Ishikawa (cell line): Measurements from ENCODE around the gene SBNO2.

Experiments
- CEBPB ChIP-seq: IDR thresholded peaks from 2 replicates; pipeline ENCODE4 v1.6.1; 2012
- CREB1 ChIP-seq: IDR thresholded peaks from 2 replicates; pipeline ENCODE4 v1.6.1; 2012; ENCODE audit warnings: low read depth
- EGR1 ChIP-seq: IDR thresholded peaks from 2 replicates; pipeline ENCODE4 v1.6.1; 2012
- EP300 ChIP-seq: IDR thresholded peaks from 2 replicates; pipeline ENCODE4 v1.6.1; 2012; ENCODE audit warnings: borderline replicate concordance
- FOXM1 ChIP-seq: IDR thresholded peaks from 2 replicates; pipeline ENCODE4 v1.6.1; 2012; ENCODE audit warnings: low read depth, borderline replicate concordance
- NFIC ChIP-seq: IDR thresholded peaks from 2 replicates; pipeline ENCODE4 v1.6.1; 2012
- RAD21 ChIP-seq: IDR thresholded peaks from 2 replicates; pipeline ENCODE4 v1.6.1; 2012; ENCODE audit warnings: low read depth
- TAF1 ChIP-seq: IDR thresholded peaks from 2 replicates; pipeline ENCODE4 v1.6.1; 2012; ENCODE audit warnings: low read depth, mild to moderate bottlenecking
- TCF12 ChIP-seq: IDR thresholded peaks from 2 replicates; pipeline ENCODE4 v1.6.1; 2012; ENCODE audit warnings: low read depth
- TEAD4 ChIP-seq: IDR thresholded peaks from 2 replicates; pipeline ENCODE4 v1.6.1; 2012
- YY1 ChIP-seq: IDR thresholded peaks from 2 replicates; pipeline ENCODE4 v1.6.1; 2012; ENCODE audit warnings: low read depth
- ZBTB7A ChIP-seq: IDR thresholded peaks from 2 replicates; pipeline ENCODE4 v1.6.1; 2012; ENCODE audit warnings: low read depth
- TF ChIP-seq, protein P1 (sequence below): IDR thresholded peaks from 2 replicates; pipeline ENCODE4 v1.6.1; 2012
- TF ChIP-seq, protein P2 (sequence below): IDR thresholded peaks from 2 replicates; pipeline ENCODE4 v1.6.1; 2012; ENCODE audit warnings: low read depth, mild to moderate bottlenecking
- TF ChIP-seq, protein P3 (sequence below): IDR thresholded peaks from 2 replicates; pipeline ENCODE4 v1.6.1; 2012

SBNO2 gene

DNA sequence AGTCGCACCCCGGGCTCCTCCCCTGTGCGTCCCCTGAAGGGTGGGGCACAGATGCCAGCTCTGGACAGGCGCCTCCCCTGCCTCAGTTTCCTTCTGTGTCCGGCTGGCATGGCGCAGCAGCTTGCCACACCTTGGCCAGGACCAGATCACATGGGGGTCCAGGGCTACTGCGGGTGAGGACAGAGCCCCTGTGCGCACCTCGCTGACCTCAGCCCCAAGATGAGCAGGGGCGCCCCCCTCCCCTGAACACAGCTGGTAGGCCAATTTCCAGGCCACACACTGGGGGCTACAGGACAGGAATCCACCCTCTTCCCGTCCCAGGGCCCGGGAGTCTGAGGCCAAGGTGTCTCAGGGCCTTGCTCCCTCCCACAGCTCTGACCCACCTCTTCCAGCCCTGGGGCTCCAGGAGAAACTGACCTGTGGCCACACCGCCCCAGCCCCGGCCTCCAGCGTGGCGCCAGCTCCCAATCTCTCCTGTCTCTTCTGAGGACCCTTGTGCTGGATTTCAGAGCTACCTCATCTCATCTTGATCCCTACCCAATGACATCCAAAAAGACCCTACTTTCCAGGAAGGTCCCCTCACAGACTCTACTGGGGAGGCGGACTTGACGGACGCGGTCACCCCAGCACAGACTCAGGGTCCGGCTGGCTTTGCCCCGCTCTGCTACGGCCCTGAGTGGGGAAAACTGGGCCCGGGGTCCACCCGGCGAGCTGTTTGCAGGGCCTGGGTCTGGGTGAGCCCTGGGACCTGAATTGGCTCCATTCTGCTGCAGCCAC, 28.2 kb downstream of the SBNO2 start:
- TF ChIP-seq NFIC (no peak), TCF12 (no peak), FOXM1 (no peak), RAD21 (no peak), CREB1 (no peak), EGR1 (no peak), ZBTB7A (no peak), EP300 (no peak), YY1 (no peak), TAF1 (no peak), CEBPB (no peak), TEAD4 (no peak)
- TF ChIP-seq, protein P1, sequence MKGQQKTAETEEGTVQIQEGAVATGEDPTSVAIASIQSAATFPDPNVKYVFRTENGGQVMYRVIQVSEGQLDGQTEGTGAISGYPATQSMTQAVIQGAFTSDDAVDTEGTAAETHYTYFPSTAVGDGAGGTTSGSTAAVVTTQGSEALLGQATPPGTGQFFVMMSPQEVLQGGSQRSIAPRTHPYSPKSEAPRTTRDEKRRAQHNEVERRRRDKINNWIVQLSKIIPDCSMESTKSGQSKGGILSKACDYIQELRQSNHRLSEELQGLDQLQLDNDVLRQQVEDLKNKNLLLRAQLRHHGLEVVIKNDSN: no peak
- TF ChIP-seq, protein P2, sequence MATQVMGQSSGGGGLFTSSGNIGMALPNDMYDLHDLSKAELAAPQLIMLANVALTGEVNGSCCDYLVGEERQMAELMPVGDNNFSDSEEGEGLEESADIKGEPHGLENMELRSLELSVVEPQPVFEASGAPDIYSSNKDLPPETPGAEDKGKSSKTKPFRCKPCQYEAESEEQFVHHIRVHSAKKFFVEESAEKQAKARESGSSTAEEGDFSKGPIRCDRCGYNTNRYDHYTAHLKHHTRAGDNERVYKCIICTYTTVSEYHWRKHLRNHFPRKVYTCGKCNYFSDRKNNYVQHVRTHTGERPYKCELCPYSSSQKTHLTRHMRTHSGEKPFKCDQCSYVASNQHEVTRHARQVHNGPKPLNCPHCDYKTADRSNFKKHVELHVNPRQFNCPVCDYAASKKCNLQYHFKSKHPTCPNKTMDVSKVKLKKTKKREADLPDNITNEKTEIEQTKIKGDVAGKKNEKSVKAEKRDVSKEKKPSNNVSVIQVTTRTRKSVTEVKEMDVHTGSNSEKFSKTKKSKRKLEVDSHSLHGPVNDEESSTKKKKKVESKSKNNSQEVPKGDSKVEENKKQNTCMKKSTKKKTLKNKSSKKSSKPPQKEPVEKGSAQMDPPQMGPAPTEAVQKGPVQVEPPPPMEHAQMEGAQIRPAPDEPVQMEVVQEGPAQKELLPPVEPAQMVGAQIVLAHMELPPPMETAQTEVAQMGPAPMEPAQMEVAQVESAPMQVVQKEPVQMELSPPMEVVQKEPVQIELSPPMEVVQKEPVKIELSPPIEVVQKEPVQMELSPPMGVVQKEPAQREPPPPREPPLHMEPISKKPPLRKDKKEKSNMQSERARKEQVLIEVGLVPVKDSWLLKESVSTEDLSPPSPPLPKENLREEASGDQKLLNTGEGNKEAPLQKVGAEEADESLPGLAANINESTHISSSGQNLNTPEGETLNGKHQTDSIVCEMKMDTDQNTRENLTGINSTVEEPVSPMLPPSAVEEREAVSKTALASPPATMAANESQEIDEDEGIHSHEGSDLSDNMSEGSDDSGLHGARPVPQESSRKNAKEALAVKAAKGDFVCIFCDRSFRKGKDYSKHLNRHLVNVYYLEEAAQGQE: no peak
- TF ChIP-seq, protein P3, sequence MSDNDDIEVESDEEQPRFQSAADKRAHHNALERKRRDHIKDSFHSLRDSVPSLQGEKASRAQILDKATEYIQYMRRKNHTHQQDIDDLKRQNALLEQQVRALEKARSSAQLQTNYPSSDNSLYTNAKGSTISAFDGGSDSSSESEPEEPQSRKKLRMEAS: no peak

- TF ChIP-seq RAD21 (no peak), EP300 (no peak), YY1 (no peak)
Observed at GRCh38 chr19:1144741-1145140, 29.3 kb downstream of the SBNO2 start.

- TF ChIP-seq TCF12 (no peak), EGR1 (no peak), TAF1 (no peak), FOXM1 (no peak), CREB1 (no peak), YY1 (no peak), TEAD4 (no peak), CEBPB (no peak), RAD21 (no peak), ZBTB7A (no peak), EP300 (no peak), NFIC (no peak)
- TF ChIP-seq, protein P1: no peak
- TF ChIP-seq, protein P2: no peak
Observed at GRCh38 chr19:1143828-1144399, 30.2 kb downstream of the SBNO2 start.

DNA sequence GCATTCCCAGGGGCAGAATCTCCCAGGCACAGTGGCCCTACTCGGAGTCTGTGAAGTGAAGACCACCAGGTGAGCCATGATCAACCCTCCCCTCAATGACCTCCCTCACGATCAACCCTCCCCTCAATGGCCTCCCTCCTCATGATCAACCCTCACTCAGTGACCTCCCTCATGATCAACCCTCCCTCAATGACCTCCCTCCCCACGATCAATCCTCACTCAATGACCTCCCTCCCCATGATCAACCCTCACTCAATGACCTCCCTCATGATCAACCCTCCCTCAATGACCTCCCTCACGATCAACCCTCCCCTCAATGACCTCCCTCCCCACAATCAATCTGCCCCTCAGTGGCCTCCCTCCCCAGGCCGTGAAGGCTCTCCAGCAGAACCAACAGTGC, 32.1 kb downstream of the SBNO2 start:
- TF ChIP-seq CREB1 (no peak), TEAD4 (no peak), YY1 (no peak), CEBPB (no peak), TAF1 (no peak), EP300 (no peak), RAD21 (no peak), FOXM1 (no peak), ZBTB7A (no peak), NFIC (no peak), EGR1 (no peak), TCF12 (no peak)
- TF ChIP-seq, protein P2: no peak
- TF ChIP-seq, protein P1: no peak
- TF ChIP-seq, protein P3: no peak
